HG03432 (cell line): ENCODE results near the gene HES2.
"Not testable (repeated sequence)": the region's sequence is repeated elsewhere in the genome, so short reads cannot be mapped to it uniquely, and the experiment has no call there.

ENCODE experiments used
- ATAC-seq: cut with Tn5 transposase; IDR thresholded peaks from one replicate; pipeline ENCODE4 v1.9.1; 2021; ENCODE audit warnings: mild to moderate bottlenecking, moderate library complexity; ENCODE audit not compliant: unreplicated experiment

HES2 gene

GRCh38 chr1:6454856-6455751 is 35.4 kb upstream of the HES2 start:
- ATAC-seq: no peak

- ATAC-seq: not testable (repeated sequence)
These were observed 34.5 kb upstream of the HES2 start for GRCh38 chr1:6453895-6454855.

GRCh38 chr1:6450943-6451373 is 31.2 kb upstream of the HES2 start:
- no peak for ATAC-seq

DNA sequence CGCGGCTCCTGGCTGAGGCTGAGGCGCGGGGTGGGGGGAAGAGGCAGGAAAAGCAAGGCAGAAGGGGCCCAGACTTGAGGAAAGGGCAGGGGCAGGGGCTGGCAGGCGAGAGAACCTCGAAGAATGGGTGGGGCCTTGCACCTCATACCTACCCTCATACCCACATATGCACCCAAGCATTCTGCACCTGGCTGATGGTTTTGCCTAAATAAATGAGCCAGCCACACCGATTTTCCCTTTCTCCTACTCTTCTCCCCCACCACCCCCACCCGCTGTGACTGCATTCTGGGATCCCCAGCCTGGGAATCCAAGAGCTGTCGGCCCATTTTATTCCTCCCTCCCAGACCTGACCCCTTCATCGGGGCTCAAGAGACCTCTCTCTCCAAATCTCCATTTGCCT is 30.8 kb upstream of the HES2 start:
- not testable (repeated sequence) for ATAC-seq

DNA sequence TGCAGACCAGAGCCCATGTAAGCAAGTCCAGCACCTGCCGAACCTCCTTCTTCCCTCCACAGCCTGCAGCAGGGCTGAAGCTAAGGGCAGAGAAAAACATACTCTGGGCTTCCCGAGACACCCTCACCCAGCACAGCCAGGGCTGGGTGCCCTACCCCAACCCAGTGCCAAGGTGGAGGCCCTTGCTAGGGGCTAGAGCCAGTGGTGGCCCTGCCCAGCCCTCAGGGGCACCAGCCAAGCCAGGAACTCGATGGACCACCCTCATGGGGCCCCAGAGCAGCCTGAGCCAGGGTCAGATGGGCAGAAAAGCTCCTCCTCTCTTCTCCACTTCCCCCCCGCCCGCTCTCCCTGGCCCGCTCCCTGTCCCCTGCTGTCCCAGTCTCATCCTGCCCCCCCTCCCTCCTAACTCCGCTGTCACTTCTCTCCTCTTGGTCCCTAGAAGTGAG is 30.3 kb upstream of the HES2 start:
- no peak for ATAC-seq

DNA sequence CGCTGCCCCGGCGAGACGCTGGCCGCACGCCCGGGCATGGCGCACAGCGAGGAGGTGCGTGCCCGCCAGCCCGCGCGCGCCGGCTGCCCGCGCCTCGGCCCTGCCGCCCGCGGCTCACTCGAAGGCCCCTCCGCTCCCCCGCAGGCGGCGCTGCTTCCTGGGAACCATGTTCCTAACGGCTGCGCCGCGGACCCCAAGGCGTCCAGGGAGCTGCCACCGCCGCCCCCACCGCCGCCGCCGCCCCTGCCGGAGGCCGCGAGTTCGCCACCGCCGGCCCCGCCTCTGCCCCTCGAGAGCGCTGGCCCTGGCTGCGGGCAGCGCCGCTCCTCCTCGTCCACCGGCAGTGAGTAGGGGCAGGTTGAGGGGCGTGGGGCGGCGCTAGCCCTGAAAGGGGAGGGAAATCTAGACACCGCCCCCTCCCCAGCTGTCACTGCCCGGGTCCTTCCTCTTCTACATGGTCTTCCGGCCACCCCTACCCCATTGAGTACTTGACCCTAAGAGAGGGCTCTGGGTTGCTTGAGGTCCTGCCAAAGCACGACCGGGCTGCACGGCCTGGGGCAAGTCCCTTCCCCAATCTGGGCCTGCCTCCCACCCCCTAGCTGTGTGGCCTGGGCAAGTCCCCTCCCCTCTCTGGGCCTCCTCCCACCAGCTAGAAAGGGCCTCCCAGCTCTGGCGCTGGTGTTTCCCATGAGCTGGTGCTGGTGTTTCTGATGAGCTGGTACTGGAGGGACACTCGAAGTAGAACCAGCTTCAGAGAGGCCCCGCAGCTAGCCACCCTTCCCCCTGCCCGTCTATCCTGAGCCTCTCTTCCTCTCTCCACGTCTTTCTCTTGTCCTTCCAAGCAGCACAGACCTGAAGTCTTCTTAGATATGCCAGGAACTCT is 29.3 kb upstream of the HES2 start:
- ATAC-seq: no peak

GRCh38 chr1:6447818-6448748 is 28.4 kb upstream of the HES2 start:
- ATAC-seq: no peak

DNA sequence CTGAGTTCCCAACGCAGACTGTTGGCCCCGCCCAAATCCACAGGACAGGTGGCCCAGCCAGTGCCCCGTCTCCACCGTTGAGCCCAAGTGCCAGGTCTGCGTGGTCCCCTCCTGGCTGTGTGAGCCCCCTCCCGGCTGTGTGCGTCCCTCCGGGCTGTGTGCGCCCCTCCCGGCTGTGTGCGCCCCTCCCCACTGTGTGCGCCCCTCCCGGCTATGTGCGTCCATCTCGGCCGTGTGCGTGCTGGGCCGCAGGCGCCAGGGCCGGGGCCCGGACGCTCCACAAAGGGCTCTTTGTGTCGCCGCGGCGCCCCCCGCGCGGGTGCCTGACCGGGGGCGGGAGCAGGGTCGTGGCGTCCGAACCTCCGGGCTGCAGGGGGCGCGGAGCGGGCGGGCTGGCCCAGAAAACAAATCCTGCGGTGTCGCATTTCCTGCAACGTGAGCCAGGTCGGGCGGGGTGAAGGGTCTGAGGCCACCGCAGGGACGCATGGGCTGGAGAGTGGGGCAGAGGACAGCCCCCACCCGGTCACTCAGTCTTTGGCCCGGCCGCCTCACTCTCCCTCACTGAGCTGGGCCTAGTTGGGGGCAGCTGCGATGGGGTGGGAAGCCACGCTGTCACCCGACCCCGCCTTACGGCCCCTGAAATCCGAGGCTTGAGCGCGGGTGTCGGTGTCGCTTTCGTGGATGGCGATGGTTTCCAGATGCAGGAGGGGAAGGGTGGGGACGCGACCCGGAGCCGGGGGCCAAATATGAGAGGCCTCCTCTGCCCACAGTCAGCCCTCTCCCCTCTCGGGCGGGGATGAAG is 27.5 kb upstream of the HES2 start:
- ATAC-seq: no peak

DNA sequence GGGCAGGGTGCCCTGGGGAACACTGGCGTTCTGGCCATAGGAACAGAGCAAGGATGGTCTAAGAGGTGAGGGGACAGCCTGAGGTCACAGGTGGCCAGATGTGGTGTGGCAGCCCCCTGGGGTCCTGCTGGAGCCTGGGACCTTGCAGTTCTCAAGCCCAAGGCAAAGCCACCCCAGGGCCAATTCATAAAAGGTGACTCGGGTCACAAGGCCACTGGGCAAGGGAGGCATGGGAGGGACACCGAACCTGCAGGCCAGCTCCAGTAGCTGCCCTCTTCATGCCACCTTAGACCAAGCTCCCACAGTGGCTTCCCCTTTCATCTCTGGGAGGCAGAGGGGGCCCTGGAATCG is 26.9 kb upstream of the HES2 start:
- ATAC-seq: no peak

GRCh38 chr1:6445929-6446328 is 26.2 kb upstream of the HES2 start:
- not testable (repeated sequence) for ATAC-seq

GRCh38 chr1:6445062-6445763 is 25.5 kb upstream of the HES2 start:
- ATAC-seq: no peak

DNA sequence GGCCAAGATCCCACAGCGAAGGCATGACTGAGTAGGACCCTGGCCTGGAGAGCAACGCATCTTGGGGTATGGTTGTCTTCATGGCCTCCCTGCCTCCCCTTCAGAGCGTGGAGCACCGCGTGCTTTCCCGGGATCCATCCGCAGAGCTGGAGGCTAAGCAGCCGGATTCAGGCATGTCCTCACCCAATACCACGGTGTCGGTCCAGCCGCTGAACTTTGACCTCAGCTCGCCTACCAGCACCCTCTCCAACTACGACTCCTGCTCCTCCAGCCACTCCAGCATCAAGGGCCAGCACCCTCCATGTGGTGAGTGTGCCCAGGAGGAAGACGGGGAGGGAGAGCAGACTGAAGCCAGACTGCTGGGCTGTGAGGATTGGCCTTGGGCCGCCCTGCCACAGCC is 24.7 kb upstream of the HES2 start:
- ATAC-seq: no peak

- ATAC-seq: no peak
These were observed 23.8 kb upstream of the HES2 start for GRCh38 chr1:6443339-6444115.

GRCh38 chr1:6441586-6441985 is 21.9 kb upstream of the HES2 start:
- ATAC-seq: no peak

DNA sequence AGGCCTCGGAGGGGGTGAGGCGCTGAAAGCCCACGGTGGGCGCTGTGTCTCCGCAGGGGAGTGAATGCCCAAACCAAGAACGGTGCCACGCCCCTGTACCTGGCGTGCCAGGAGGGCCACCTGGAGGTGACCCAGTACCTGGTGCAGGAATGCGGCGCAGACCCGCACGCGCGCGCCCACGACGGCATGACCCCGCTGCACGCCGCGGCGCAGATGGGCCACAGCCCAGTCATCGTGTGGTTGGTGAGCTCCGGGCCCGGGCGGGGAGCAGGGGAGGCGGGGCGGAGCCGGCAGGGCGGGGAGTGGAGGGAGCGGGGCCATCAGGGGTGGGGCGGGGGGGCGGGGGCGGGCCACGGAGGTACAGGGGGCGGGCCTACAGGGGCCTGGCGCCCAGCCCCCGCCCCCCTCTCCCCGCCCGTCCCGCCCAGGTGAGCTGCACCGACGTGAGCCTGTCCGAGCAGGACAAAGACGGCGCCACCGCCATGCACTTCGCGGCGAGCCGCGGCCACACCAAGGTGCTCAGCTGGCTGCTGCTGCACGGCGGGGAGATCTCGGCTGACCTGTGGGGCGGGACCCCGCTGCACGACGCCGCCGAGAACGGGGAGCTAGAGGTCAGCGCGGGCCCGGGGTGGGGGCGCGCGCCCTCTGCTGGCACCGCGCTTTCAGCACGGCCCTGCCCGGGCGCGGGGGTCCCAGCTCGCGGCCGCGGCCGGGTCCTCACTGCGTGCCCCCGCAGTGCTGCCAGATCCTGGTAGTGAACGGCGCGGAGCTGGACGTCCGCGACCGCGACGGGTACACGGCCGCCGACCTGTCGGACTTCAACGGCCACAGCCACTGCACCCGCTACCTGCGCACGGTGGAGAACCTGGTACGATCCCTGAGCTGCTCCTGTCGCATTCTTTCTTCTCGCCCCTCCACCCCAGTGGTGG is 20.7 kb upstream of the HES2 start:
- ATAC-seq: no peak

GRCh38 chr1:6438047-6438525 is 18.4 kb upstream of the HES2 start:
- ATAC-seq: no peak
